ENCODE data around the gene FBXO34.

- TF ChIP-seq, protein P1, sequence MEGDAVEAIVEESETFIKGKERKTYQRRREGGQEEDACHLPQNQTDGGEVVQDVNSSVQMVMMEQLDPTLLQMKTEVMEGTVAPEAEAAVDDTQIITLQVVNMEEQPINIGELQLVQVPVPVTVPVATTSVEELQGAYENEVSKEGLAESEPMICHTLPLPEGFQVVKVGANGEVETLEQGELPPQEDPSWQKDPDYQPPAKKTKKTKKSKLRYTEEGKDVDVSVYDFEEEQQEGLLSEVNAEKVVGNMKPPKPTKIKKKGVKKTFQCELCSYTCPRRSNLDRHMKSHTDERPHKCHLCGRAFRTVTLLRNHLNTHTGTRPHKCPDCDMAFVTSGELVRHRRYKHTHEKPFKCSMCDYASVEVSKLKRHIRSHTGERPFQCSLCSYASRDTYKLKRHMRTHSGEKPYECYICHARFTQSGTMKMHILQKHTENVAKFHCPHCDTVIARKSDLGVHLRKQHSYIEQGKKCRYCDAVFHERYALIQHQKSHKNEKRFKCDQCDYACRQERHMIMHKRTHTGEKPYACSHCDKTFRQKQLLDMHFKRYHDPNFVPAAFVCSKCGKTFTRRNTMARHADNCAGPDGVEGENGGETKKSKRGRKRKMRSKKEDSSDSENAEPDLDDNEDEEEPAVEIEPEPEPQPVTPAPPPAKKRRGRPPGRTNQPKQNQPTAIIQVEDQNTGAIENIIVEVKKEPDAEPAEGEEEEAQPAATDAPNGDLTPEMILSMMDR (IDR thresholded peaks at IDR 0.05) = no peak
- TF ChIP-seq POLR2A (IDR thresholded peaks at IDR 0.05) (no peak), EP300 (IDR thresholded peaks at IDR 0.05) (no peak), POLR2AphosphoS5 (IDR thresholded peaks at IDR 0.05) (no peak)
Observed at GRCh38 chr14:55314449-55314848, 43.2 kb downstream of the FBXO34 start.

Measured in suprapubic skin (tissue), 4 donors.